Renal pelvis (tissue), 4 donors: ENCODE data around the gene SMIM32. TPM values are rescaled to one million over a fixed set of nuclear protein-coding genes. Genes with fewer than 3 reads are reported as not detected.

Experiments used
- DNase-seq: peaks from one replicate; pipeline ENCODE4 v3.0.0-alpha.2; 2013
- polyA plus RNA-seq, 3 donors: library from polyadenylated mRNA; unstranded; fragments of 120-200 nt; gene quantifications; one replicate each; pipeline ENCODE4 v1.2.1, GENCODE V29; 2013; ENCODE audit not compliant: insufficient read length in 3 of 3

Gene SMIM32
- polyA plus RNA-seq, 3 donors = 16.6 to 20.1 (median 19.8) TPM

DNA sequence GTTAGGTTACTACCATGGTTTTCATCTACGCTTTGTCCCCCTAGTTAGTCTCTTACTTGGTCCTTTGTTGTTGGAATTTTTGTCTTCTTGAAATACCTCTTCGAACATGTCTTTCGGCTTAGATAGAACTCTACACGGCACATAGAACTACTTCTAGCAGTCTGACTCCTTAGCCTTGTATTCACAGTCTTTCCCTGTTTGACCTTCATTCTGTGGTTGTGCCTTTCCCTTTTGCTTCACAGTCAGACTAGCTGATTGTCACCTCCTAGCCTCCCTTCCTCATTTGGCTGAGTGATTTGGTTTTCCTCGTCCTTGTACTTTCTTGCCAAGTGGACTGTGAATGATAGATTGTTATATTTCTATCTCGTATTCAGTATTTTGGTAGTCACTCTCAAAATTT, 49.6 kb downstream of the SMIM32 start:
- no peak for DNase-seq

DNA sequence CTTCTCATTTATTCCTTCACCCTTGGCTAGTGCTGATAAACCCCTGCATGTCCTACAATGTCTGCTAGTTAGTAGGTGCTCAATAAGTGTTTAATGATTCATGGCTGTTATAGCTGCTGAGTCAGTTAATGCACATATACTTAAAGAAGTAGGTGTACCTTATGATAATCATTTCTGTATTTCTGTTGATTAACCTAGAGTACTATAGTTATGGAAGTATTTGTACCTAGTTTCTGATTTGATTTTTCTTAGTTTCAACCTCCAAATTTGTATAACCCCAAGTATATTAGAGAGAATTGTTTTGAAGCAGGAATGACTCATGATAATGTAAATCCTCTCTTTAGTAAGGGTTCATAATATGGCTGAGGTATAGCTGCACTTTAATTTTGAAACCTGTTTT, 51.4 kb downstream of the SMIM32 start:
- DNase-seq = no peak

Other genes with a start within 250 kb of the SMIM32 start
- 1 to 10 TPM; 2.1 to 4.8 (median 4.1) TPM for gene LECT2, start 238.2 kb downstream of the SMIM32 start, polyA plus RNA-seq
- gene TGFBI, start 164.2 kb downstream of the SMIM32 start, polyA plus RNA-seq = 100 to 1,000 TPM; 182 to 248 (median 201) TPM
- 10 to 100 TPM; 55.6 to 74.9 (median 68.5) TPM for gene SMAD5, start 60.3 kb downstream of the SMIM32 start, polyA plus RNA-seq
- gene TRPC7, start 172.4 kb upstream of the SMIM32 start, polyA plus RNA-seq = under 1 TPM; 0.36 to 0.83 (median 0.40) TPM